Endothelial cell of umbilical vein (primary cell): ENCODE data around the gene DAPK2. TPM values are rescaled to one million over a fixed set of nuclear protein-coding genes. Genes with fewer than 3 reads are reported as not detected.
A peak's percentile ranks its signal among the peaks of the same experiment; 100 is the strongest.

ENCODE experiments used
- Bru-seq: library from RNA; stranded (reverse); fragments of 400-500 nt; gene quantifications from one replicate; lab custom pipeline; 2021; lab: Mats Ljungman, UMichigan
- BruChase-seq, 2 experiments: library from RNA; stranded (reverse); fragments of 400-500 nt; gene quantifications; one replicate each; lab custom pipeline; 2021; lab: Mats Ljungman, UMichigan
- BruUV-seq: library from RNA; stranded (reverse); fragments of 400-500 nt; replicated peaks from 2 replicates; lab custom pipeline; 2021; lab: Mats Ljungman, UMichigan
- CTCF ChIA-PET: fragments of 300-600, 350-600 bp; sonication (Branson Sonifier 250); formaldehyde crosslinking; loops from one replicate; lab custom pipeline; 2021; ENCODE audit warnings: antibody characterized with exemption, inconsistent platforms; lab: Charles Lee
- POLR2A ChIA-PET: fragments of 300-600, 350-600 bp; sonication (Branson Sonifier 250); formaldehyde crosslinking; loops from one replicate; lab custom pipeline; 2021; ENCODE audit warnings: antibody characterized with exemption, inconsistent platforms; lab: Charles Lee
- DNase-seq: peaks from one replicate; pipeline ENCODE4 v3.0.0-alpha.2; 2011; ENCODE audit warnings: low read depth, low spot score
- FAIRE-seq: peaks from 2 replicates; lab custom pipeline; 2011; peaks lifted over from hg19 to GRCh38; lab: Jason Lieb, UNC
- H2AFZ ChIP-seq: 2 replicates; pipeline ENCODE4 v1.6.0; 2012; ENCODE audit warnings: low read depth, low read length, control low read depth, inconsistent platforms
- H3K27ac ChIP-seq: 2 replicates; pipeline ENCODE4 v1.5.1; 2011; ENCODE audit warnings: low read depth, mild to moderate bottlenecking, control low read depth, low read length, moderate library complexity; ENCODE audit not compliant: insufficient read depth
- H3K27me3 ChIP-seq, 2 experiments: 2 replicates each; pipeline versions ENCODE4 v1.6.0 to v1.6.1; 2011; ENCODE audit warnings: low read length in 2 of 2, mixed read lengths in 1 of 2; ENCODE audit not compliant: control insufficient read depth in 2 of 2, insufficient read depth in 2 of 2
- H3K36me3 ChIP-seq, 2 experiments: 2 replicates in 1 of 2; 3 replicates in 1 of 2; pipeline ENCODE4 v1.5.1; 2011; ENCODE audit warnings: low read length in 2 of 2, mild to moderate bottlenecking in 1 of 2, moderate library complexity in 1 of 2; ENCODE audit not compliant: control insufficient read depth in 2 of 2, insufficient read depth in 2 of 2; ENCODE audit errors: extremely low read depth in 1 of 2
- H3K4me1 ChIP-seq: 3 replicates; pipeline ENCODE4 v1.5.1; 2011; ENCODE audit warnings: mild to moderate bottlenecking, low read length; ENCODE audit not compliant: control insufficient read depth, insufficient read depth; ENCODE audit errors: extremely low read depth
- H3K4me2 ChIP-seq: 2 replicates; pipeline ENCODE4 v1.6.1; 2011; ENCODE audit warnings: low read length, control low read depth, mixed read lengths; ENCODE audit not compliant: insufficient read depth
- H3K4me3 ChIP-seq, 3 experiments: fragments of 200-600 bp in 1 of 3; sonication (generic), shearing (Covaris generic) in 1 of 3; replicated peaks in 1 of 3; 2 replicates each; pipeline ENCODE4 v1.5.1; 2011 to 2016; ENCODE audit warnings: control low read depth in 3 of 3, low read length in 3 of 3, mild to moderate bottlenecking in 2 of 3, inconsistent platforms in 1 of 3, low read depth in 1 of 3, moderate library complexity in 1 of 3; ENCODE audit not compliant: insufficient read depth in 1 of 3
- H3K79me2 ChIP-seq: 2 replicates; pipeline ENCODE4 v1.6.0; 2012; ENCODE audit warnings: low read length, inconsistent platforms; ENCODE audit not compliant: control insufficient read depth, insufficient read depth
- H3K9ac ChIP-seq: replicated peaks from 2 replicates; pipeline ENCODE3; 2011; ENCODE audit warnings: low read length, control low read depth; ENCODE audit not compliant: insufficient read depth; ENCODE audit errors: extremely low read depth
- H3K9me1 ChIP-seq: replicated peaks from 3 replicates; pipeline ENCODE4 v1.6.0; 2011; ENCODE audit warnings: mild to moderate bottlenecking, low read length; ENCODE audit not compliant: control insufficient read depth, insufficient read depth; ENCODE audit errors: extremely low read depth
- H3K9me3 ChIP-seq: replicated peaks from 2 replicates; pipeline ENCODE4 v1.5.1; 2012; ENCODE audit warnings: low read length, inconsistent platforms; ENCODE audit not compliant: control insufficient read depth, insufficient read depth
- H4K20me1 ChIP-seq: replicated peaks from 2 replicates; pipeline ENCODE3; 2011; ENCODE audit warnings: mild to moderate bottlenecking, low read length; ENCODE audit not compliant: control insufficient read depth, insufficient read depth; ENCODE audit errors: extremely low read depth
- EZH2 ChIP-seq: IDR thresholded peaks from 2 replicates; pipeline ENCODE4 v1.6.1; 2012; ENCODE audit warnings: borderline replicate concordance, low read depth, mild to moderate bottlenecking, moderate library complexity, low read length, inconsistent platforms; ENCODE audit not compliant: severe bottlenecking
- dilution Hi-C: fragments of 300-500 bp; cut with MboI; formaldehyde crosslinking; loops from one replicate; pipeline ENCODE4 v1.15.0; 2019; ENCODE audit warnings: low sequenced_read_pairs; ENCODE audit not compliant: extremely low pct_ligation_motif_present
- intact Hi-C: fragments of 100-400 bp; cut with micrococcal nuclease; formaldehyde crosslinking; loops from one replicate; pipeline ENCODE4 v1.10.0; 2022
- long read RNA-seq: library from polyadenylated mRNA; stranded (forward); transcript quantifications from one replicate; pipeline ENCODE4 v2.0.0, GENCODE V29; 2021
- polyA minus RNA-seq, 3 experiments: library from RNA; depleted of rRNA, polyadenylated mRNA; stranded (reverse); fragments of >200 nt; gene quantifications; 1 replicate in 1 of 3; 2 replicates in 2 of 3; pipeline ENCODE4 v1.2.3, GENCODE V29; 2011
- polyA plus RNA-seq, 4 experiments: library from polyadenylated mRNA; depleted of rRNA in 3 of 4; stranded (reverse) in 3 of 4; unstranded in 1 of 4; fragments of >200 nt; gene quantifications; 2 replicates each; pipeline versions ENCODE4 v1.2.1 to v1.2.3, GENCODE V29; 2011 to 2012; ENCODE audit warnings: missing spikeins in 1 of 4
- total RNA-seq: library from RNA; stranded (reverse); gene quantifications from 2 replicates; pipeline ENCODE4 v1.2.3, GENCODE V29; 2021
- TF ChIP-seq, protein P1 (sequence below): IDR thresholded peaks from 2 replicates; pipeline ENCODE4 v1.6.1; 2011; ENCODE audit not compliant: insufficient read depth, insufficient read length
- TF ChIP-seq, protein P2 (sequence below), 2 donors: IDR thresholded peaks; 1 replicate in 1 of 2; 2 replicates in 1 of 2; pipeline ENCODE4 v1.5.1; 2011; ENCODE audit warnings: low read length in 2 of 2, mild to moderate bottlenecking in 2 of 2, moderate library complexity in 2 of 2, control low read depth in 1 of 2, inconsistent platforms in 1 of 2, low read depth in 1 of 2; ENCODE audit not compliant: insufficient read depth in 1 of 2; ENCODE audit errors: extremely low read depth in 1 of 2

The DAPK2 gene
- total RNA-seq (6.7 and 7.5 TPM in 2 replicates), polyA plus RNA-seq (2.8 and 2.9 TPM in 2 replicates), polyA minus RNA-seq (4.6 and 7.3 TPM in 2 replicates), Bru-seq, nascent RNA (percentile 45 among the genes with signal in this experiment), BruChase-seq, experiment 1, labeled RNA remaining after a 6-hour chase (percentile 44 among the genes with signal in this experiment), BruChase-seq, experiment 2, labeled RNA remaining after a 2-hour chase (percentile 45 among the genes with signal in this experiment)
- polyA plus RNA-seq (2011; cell fraction: cytosol; rRNA removed): 1.4 and 2.5 TPM in 2 replicates
- 7.1 and 10.2 TPM in 2 replicates for polyA plus RNA-seq (2011; cell fraction: nucleus; rRNA removed)
- 0.91 and 1.9 TPM in 2 replicates for polyA plus RNA-seq (2012)
- polyA minus RNA-seq (2011; cell fraction: cytosol; rRNA and poly(A)+ RNA removed): 5.5 TPM
- polyA minus RNA-seq (2011; cell fraction: nucleus; rRNA and poly(A)+ RNA removed): 3.8 and 5.2 TPM in 2 replicates
- long read RNA-seq, transcript DAPK2-202 (12 exons, 1,741 nt): major isoform, 7 of 15 reads
- long read RNA-seq, partial matches to known transcripts: 2 of 15 reads
- long read RNA-seq, other reads (novel, unspliced or antisense): 5 of 15 reads

DNA sequence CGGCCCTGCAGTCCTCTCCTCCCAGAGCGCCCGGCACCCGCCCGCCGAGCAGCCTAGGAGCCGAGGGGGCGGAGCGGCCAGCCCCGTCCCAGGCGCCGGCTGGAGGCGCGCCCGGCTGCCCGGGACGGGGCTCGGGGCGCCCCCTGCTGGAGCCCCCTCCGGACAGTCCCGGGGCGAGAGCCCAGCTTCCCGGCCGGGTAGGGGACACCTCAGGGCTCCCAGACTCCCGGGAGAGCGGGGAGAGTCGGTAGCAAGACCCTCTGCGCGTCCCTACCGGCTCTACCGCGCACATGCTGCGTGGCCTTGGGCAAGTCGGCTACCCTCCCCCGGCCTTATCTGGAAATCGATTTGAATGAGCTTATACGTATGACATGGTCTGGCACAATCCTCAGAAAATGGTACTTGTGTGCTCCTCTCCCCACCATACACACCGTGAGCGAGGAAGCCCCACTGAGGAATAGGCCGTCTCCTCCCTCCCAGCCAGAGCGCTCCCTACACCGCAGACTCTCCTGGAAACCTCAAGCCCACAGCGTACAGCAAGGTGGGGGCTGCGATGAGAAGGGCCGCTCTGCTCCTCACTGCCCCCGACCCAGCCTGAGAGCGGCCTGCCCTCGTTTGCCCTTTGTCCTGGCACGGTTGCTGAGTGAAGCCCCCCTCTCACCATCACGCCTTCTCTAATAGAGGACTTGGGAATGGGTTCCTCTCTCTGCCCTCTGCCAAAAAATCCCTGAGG lies at the start of gene DAPK2:
Gene DAPK2, minus strand, starts transcription at position 65 of the 733 bp plus-strand sequence. CDS start 6,224 bp downstream, outside the sequence.
- Histone ChIP-seq H3K4me1 (peaks cover 6% of the 10 kb centered on the region), H3K27me3 (peaks cover 13 to 18% of the 10 kb centered on the region in 2 experiments), H3K9me3 (no peaks in the 10 kb centered on the region), H3K9ac (peak within 1 kb of the TSS; percentile 26), H3K4me2 (peak within 1 kb of the TSS; percentile 80), H3K4me3 (peak within 1 kb of the TSS in 2 of 3 experiments; percentile 5 to 45), H2AFZ (peak within 1 kb of the TSS; percentile 96), H3K36me3 (no peaks in the 10 kb centered on the region), H3K79me2 (no peaks in the 10 kb centered on the region), H3K9me1 (no peaks in the 10 kb centered on the region), H3K27ac (no peak within 1 kb of the TSS), H4K20me1 (no peaks in the 10 kb centered on the region)
- no TSS peak for BruUV-seq
- intact Hi-C loops: loop anchor here (1.0 to 2.0 kb wide), 5 partner anchors 101 to 294 kb away; no protein-coding TSS in a partner anchor
- DNase-seq: peak; percentile 57
- TF ChIP-seq, protein P1, sequence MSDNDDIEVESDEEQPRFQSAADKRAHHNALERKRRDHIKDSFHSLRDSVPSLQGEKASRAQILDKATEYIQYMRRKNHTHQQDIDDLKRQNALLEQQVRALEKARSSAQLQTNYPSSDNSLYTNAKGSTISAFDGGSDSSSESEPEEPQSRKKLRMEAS: no peak
- TF ChIP-seq EZH2: peak; percentile 32
- TF ChIP-seq, protein P2, sequence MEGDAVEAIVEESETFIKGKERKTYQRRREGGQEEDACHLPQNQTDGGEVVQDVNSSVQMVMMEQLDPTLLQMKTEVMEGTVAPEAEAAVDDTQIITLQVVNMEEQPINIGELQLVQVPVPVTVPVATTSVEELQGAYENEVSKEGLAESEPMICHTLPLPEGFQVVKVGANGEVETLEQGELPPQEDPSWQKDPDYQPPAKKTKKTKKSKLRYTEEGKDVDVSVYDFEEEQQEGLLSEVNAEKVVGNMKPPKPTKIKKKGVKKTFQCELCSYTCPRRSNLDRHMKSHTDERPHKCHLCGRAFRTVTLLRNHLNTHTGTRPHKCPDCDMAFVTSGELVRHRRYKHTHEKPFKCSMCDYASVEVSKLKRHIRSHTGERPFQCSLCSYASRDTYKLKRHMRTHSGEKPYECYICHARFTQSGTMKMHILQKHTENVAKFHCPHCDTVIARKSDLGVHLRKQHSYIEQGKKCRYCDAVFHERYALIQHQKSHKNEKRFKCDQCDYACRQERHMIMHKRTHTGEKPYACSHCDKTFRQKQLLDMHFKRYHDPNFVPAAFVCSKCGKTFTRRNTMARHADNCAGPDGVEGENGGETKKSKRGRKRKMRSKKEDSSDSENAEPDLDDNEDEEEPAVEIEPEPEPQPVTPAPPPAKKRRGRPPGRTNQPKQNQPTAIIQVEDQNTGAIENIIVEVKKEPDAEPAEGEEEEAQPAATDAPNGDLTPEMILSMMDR (IDR thresholded peaks at IDR 0.05; ENCODE audit: extremely low read depth in 1 of 2, insufficient read depth in 1 of 2, low read depth in 1 of 2, low read length in 2 of 2): peak; percentile 79 to 82
- peak; percentile 71 for FAIRE-seq
- CTCF ChIA-PET: interaction anchor here (0.6 to 3.6 kb wide), 56 partner anchors 9 to 437 kb away, joined by 3 to 96 read pairs (median 5); no protein-coding TSS in a partner anchor
- dilution Hi-C loops: no loop called here
- POLR2A ChIA-PET: no interaction called here
